IMR-90 (cell line): ENCODE results near the gene TYMS. TPM values are rescaled to one million over a fixed set of nuclear protein-coding genes. Genes with fewer than 3 reads are reported as not detected.

Source experiments
- ATAC-seq: fragments of 200-7000 bp; cut with Tn5 transposase; 2 replicates; pipeline ENCODE4 v1.9.1; 2020; ENCODE audit warnings: low read depth, mild to moderate bottlenecking, moderate library complexity
- BruUV-seq: library from RNA; stranded (reverse); fragments of 400-500 nt; replicated peaks from 2 replicates; lab custom pipeline; 2021; lab: Mats Ljungman, UMichigan
- CTCF ChIA-PET: fragments of 300-600 bp; formaldehyde crosslinking; extraction: SDS; loops from one replicate; lab custom pipeline; 2021; ENCODE audit warnings: antibody characterized with exemption; lab: Yijun Ruan, JAX
- POLR2A ChIA-PET: fragments of 300-600 bp; sonication (Branson Sonifier 250); formaldehyde crosslinking; loops from one replicate; lab custom pipeline; 2022; ENCODE audit warnings: antibody characterized with exemption; ENCODE audit not compliant: unreplicated experiment; lab: Charles Lee
- DNase-seq: peaks from one replicate; pipeline ENCODE4 v3.0.0; 2013
- H2AFZ ChIP-seq: replicated peaks from 2 replicates; pipeline ENCODE3; 2013; ENCODE audit warnings: low read length, mild to moderate bottlenecking; ENCODE audit not compliant: poor library complexity
- H2AK5ac ChIP-seq: 2 replicates; pipeline ENCODE4 v1.6.1; 2013; ENCODE audit warnings: low read depth, low read length, inconsistent platforms
- H2AK9ac ChIP-seq: replicated peaks from 2 replicates; pipeline ENCODE3; 2013; ENCODE audit warnings: mild to moderate bottlenecking, low read depth, low read length, moderate library complexity; ENCODE audit not compliant: poor library complexity
- H2BK120ac ChIP-seq: 2 replicates; pipeline ENCODE4 v1.6.1; 2013; ENCODE audit warnings: low read depth, low read length, inconsistent platforms
- H2BK15ac ChIP-seq: 3 replicates; pipeline ENCODE4 v1.6.1; 2013; ENCODE audit warnings: low read depth, low read length, inconsistent platforms
- H2BK20ac ChIP-seq: 2 replicates; pipeline ENCODE4 v1.6.1; 2013; ENCODE audit warnings: low read depth, mild to moderate bottlenecking, inconsistent platforms, low read length, moderate library complexity
- H2BK5ac ChIP-seq: 2 replicates; pipeline ENCODE4 v1.6.1; 2013; ENCODE audit warnings: mild to moderate bottlenecking, low read depth, low read length, inconsistent platforms; ENCODE audit not compliant: poor library complexity, severe bottlenecking
- H3K14ac ChIP-seq: replicated peaks from 2 replicates; pipeline ENCODE4 v1.6.1; 2013; ENCODE audit warnings: low read depth, low read length, inconsistent platforms
- H3K18ac ChIP-seq: 2 replicates; pipeline ENCODE4 v1.6.1; 2013; ENCODE audit warnings: low read depth, low read length, control low read depth
- H3K23ac ChIP-seq: 2 replicates; pipeline ENCODE4 v1.6.1; 2013; ENCODE audit warnings: low read depth, low read length, inconsistent platforms
- H3K27ac ChIP-seq: 2 replicates; pipeline ENCODE4 v1.5.1; 2013; ENCODE audit warnings: mild to moderate bottlenecking, control low read depth, low read length; ENCODE audit not compliant: insufficient read depth
- H3K27me3 ChIP-seq: 2 replicates; pipeline ENCODE4 v1.6.1; 2013; ENCODE audit warnings: low read length; ENCODE audit not compliant: control insufficient read depth, insufficient read depth
- H3K36me3 ChIP-seq: 2 replicates; pipeline ENCODE4 v1.6.1; 2013; ENCODE audit warnings: low read length, mixed read lengths; ENCODE audit not compliant: control insufficient read depth, insufficient read depth
- H3K4ac ChIP-seq: 2 replicates; pipeline ENCODE4 v1.6.1; 2013; ENCODE audit warnings: low read depth, low read length, inconsistent platforms
- H3K4me1 ChIP-seq: 2 replicates; pipeline ENCODE4 v1.6.1; 2013; ENCODE audit warnings: low read length, mixed read lengths; ENCODE audit not compliant: control insufficient read depth, insufficient read depth
- H3K4me2 ChIP-seq: 2 replicates; pipeline ENCODE4 v1.6.1; 2013; ENCODE audit warnings: low read depth, mild to moderate bottlenecking, control low read depth, low read length, moderate library complexity
- H3K4me3 ChIP-seq: 2 replicates; pipeline ENCODE4 v1.5.1; 2013; ENCODE audit warnings: low read depth, mild to moderate bottlenecking, control low read depth, low read length, moderate library complexity; ENCODE audit not compliant: insufficient read depth
- H3K56ac ChIP-seq: 2 replicates; pipeline ENCODE4 v1.6.1; 2013; ENCODE audit warnings: low read length, inconsistent platforms; ENCODE audit not compliant: insufficient read depth; ENCODE audit errors: extremely low read depth
- H3K79me1 ChIP-seq, 2 experiments: 2 replicates each; pipeline ENCODE4 v1.6.1; 2013; ENCODE audit warnings: low read length in 2 of 2, inconsistent platforms in 1 of 2, low read depth in 1 of 2
- H3K9ac ChIP-seq: 2 replicates; pipeline ENCODE4 v1.6.1; 2013; ENCODE audit warnings: low read depth, low read length, control low read depth
- H3K9me1 ChIP-seq: 2 replicates; pipeline ENCODE4 v1.6.1; 2013; ENCODE audit warnings: low read length, inconsistent platforms; ENCODE audit not compliant: insufficient read depth
- H3K9me3 ChIP-seq: 2 replicates; pipeline ENCODE4 v1.6.1; 2013; ENCODE audit warnings: low read length; ENCODE audit not compliant: control insufficient read depth, insufficient read depth
- H4K20me1 ChIP-seq: 2 replicates; pipeline ENCODE4 v1.6.1; 2013; ENCODE audit warnings: low read length, inconsistent platforms; ENCODE audit not compliant: insufficient read depth
- H4K5ac ChIP-seq: 2 replicates; pipeline ENCODE4 v1.6.1; 2013; ENCODE audit warnings: mild to moderate bottlenecking, low read depth, low read length, control low read depth
- H4K8ac ChIP-seq, 2 experiments: 2 replicates each; pipeline ENCODE4 v1.6.1; 2013; ENCODE audit warnings: low read depth in 2 of 2, low read length in 2 of 2, control low read depth in 1 of 2, inconsistent platforms in 1 of 2
- H4K91ac ChIP-seq: 2 replicates; pipeline ENCODE4 v1.6.1; 2013; ENCODE audit warnings: low read depth, low read length, inconsistent platforms; ENCODE audit not compliant: insufficient read depth
- BHLHE40 ChIP-seq: fragments of 150-350 bp; IDR thresholded peaks from 2 replicates; pipeline ENCODE4 v1.6.1; 2016; ENCODE audit warnings: mild to moderate bottlenecking, low read depth, low read length
- CEBPB ChIP-seq: IDR thresholded peaks from 2 replicates; pipeline ENCODE4 v1.6.1; 2012; ENCODE audit warnings: low read depth, low read length, improper control_type of control experiment
- CHD1 ChIP-seq: IDR thresholded peaks from 2 replicates; pipeline ENCODE4 v1.6.1; 2012; ENCODE audit warnings: low read depth, low read length, improper control_type of control experiment
- FOS ChIP-seq: fragments of 150-350 bp; IDR thresholded peaks from 2 replicates; pipeline ENCODE4 v1.6.1; 2016; ENCODE audit warnings: low read depth, low read length
- MAFK ChIP-seq: IDR thresholded peaks from 2 replicates; pipeline ENCODE4 v1.6.1; 2012; ENCODE audit warnings: low read depth, low read length, improper control_type of control experiment
- MAZ ChIP-seq: IDR thresholded peaks from 2 replicates; pipeline ENCODE4 v1.6.1; 2012; ENCODE audit warnings: low read depth, mild to moderate bottlenecking, low read length, improper control_type of control experiment, moderate library complexity, borderline replicate concordance
- MXI1 ChIP-seq: IDR thresholded peaks from 2 replicates; pipeline ENCODE4 v1.6.1; 2012; ENCODE audit warnings: low read depth, mild to moderate bottlenecking, low read length, moderate library complexity, borderline replicate concordance
- NFE2L2 ChIP-seq: fragments of 150-350 bp; IDR thresholded peaks from 2 replicates; pipeline ENCODE4 v1.6.1; 2016; ENCODE audit warnings: low read depth, mild to moderate bottlenecking, low read length
- POLR2A ChIP-seq: IDR thresholded peaks from 2 replicates; pipeline ENCODE4 v1.6.1; 2012; ENCODE audit warnings: mild to moderate bottlenecking, low read depth, low read length
- RAD21 ChIP-seq: IDR thresholded peaks from 2 replicates; pipeline ENCODE4 v1.6.1; 2012; ENCODE audit warnings: low read length, improper control_type of control experiment
- RCOR1 ChIP-seq: IDR thresholded peaks from 2 replicates; pipeline ENCODE4 v1.6.1; 2012; ENCODE audit warnings: mild to moderate bottlenecking, low read length, improper control_type of control experiment; ENCODE audit not compliant: insufficient replicate concordance
- RFX5 ChIP-seq: IDR thresholded peaks from 2 replicates; pipeline ENCODE4 v1.8.0; 2012; ENCODE audit warnings: low read depth, mild to moderate bottlenecking, low read length, moderate library complexity
- SMC3 ChIP-seq: fragments of 150-350 bp; IDR thresholded peaks from 2 replicates; pipeline ENCODE4 v1.6.1; 2016; ENCODE audit warnings: low read depth, mild to moderate bottlenecking, antibody characterized with exemption, low read length, moderate library complexity
- dilution Hi-C: fragments of 300-500 bp; cut with HindIII; formaldehyde crosslinking; loops from one replicate; pipeline ENCODE4 v1.14.3; 2018; ENCODE audit warnings: low sequenced_read_pairs; ENCODE audit not compliant: unreplicated experiment
- in situ Hi-C: fragments of 300-500 bp; cut with MboI; formaldehyde crosslinking; loops from 3 replicates; pipeline ENCODE4 v1.14.3; 2019; ENCODE audit warnings: low sequenced_read_pairs, inconsistent platforms, mixed read lengths
- intact Hi-C: fragments of 100-400 bp; cut with micrococcal nuclease; formaldehyde crosslinking; loops from 2 replicates; pipeline ENCODE4 v1.10.0; 2022
- polyA plus RNA-seq, 3 experiments: library from polyadenylated mRNA; depleted of rRNA; stranded (reverse); fragments of >200 nt; gene quantifications; 2 replicates each; pipeline ENCODE4 v1.2.3, GENCODE V29; 2012; ENCODE audit warnings: low replicate concordance in 1 of 3
- total RNA-seq: library from RNA; depleted of rRNA; stranded (reverse); fragments of >200 nt; gene quantifications from 2 replicates; pipeline ENCODE4 v1.2.3, GENCODE V29; 2012
- TF ChIP-seq, protein P1 (sequence below): conservative IDR thresholded peaks from 2 replicates; pipeline ENCODE4 v1.5.1; 2012; ENCODE audit warnings: mild to moderate bottlenecking, low read depth, low read length, improper control_type of control experiment
- TF ChIP-seq, protein P2 (sequence below): fragments of 150-350 bp; IDR thresholded peaks from 2 replicates; pipeline ENCODE4 v1.6.1; 2017; ENCODE audit warnings: mild to moderate bottlenecking, antibody characterized with exemption, low read length, low read depth
- TF ChIP-seq, protein P3 (sequence below): fragments of 150-350 bp; IDR thresholded peaks from 2 replicates; pipeline ENCODE4 v1.6.1; 2016; ENCODE audit warnings: low read depth, mild to moderate bottlenecking, low read length, moderate library complexity, borderline replicate concordance

TYMS gene
- total and polyA plus RNA-seq, 2 of the 4 experiments (the other 2 are of a cell fraction), result 28.3 to 92.2 TPM

DNA sequence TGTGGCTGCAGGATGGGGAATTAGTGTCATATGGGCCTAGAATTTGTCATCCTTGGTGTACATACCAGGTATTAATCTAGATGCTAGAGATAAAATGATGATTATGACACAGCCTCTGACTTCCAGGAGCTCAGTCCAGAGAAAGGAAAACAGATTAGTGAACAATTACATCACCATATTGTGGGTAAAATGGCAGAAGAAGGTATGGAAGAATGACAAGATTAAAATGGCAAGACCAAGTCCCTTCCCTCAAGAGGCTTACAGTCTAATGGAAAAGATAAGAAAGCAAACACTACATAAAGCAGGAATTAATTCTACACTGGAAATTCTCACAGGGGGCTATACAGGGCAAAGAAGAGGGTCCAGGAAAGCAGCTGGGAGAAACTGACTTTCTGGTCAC, 25.9 kb upstream of the TYMS start:
- no TSS peak for BruUV-seq
- dilution Hi-C loops, result no loop called here
- no peak overlapping the region for H3K4ac ChIP-seq
- H3K9ac ChIP-seq, result no peak overlapping the region
- ChIA-PET POLR2A (no interaction called here), CTCF (interaction anchor here (0.7 kb wide), 1 partner anchor 208 kb away, joined by 3 read pairs; no protein-coding TSS in a partner anchor)
- no peak overlapping the region for H2AFZ ChIP-seq
- H3K56ac ChIP-seq, result no peak overlapping the region
- no peak overlapping the region for H4K5ac ChIP-seq
- no peak overlapping the region for H2BK15ac ChIP-seq
- H3K18ac ChIP-seq, result no peak overlapping the region
- H4K91ac ChIP-seq, result no peak overlapping the region
- no peaks in the 10 kb centered on the region for H3K36me3 ChIP-seq
- 0 out of 2 replicates have a peak, but pooled peaks cover 3% of the 10 kb centered on the region for H3K9me1 ChIP-seq
- no peaks in the 10 kb centered on the region for H3K9me3 ChIP-seq
- H3K14ac ChIP-seq, result no peak overlapping the region
- TF ChIP-seq CHD1 (no peak), CEBPB (no peak), MAFK (no peak), BHLHE40 (no peak), MXI1 (no peak), RAD21 (no peak), RCOR1 (no peak), FOS (no peak), NFE2L2 (no peak), POLR2A (no peak), MAZ (no peak), RFX5 (no peak), SMC3 (no peak)
- TF ChIP-seq, protein P1, sequence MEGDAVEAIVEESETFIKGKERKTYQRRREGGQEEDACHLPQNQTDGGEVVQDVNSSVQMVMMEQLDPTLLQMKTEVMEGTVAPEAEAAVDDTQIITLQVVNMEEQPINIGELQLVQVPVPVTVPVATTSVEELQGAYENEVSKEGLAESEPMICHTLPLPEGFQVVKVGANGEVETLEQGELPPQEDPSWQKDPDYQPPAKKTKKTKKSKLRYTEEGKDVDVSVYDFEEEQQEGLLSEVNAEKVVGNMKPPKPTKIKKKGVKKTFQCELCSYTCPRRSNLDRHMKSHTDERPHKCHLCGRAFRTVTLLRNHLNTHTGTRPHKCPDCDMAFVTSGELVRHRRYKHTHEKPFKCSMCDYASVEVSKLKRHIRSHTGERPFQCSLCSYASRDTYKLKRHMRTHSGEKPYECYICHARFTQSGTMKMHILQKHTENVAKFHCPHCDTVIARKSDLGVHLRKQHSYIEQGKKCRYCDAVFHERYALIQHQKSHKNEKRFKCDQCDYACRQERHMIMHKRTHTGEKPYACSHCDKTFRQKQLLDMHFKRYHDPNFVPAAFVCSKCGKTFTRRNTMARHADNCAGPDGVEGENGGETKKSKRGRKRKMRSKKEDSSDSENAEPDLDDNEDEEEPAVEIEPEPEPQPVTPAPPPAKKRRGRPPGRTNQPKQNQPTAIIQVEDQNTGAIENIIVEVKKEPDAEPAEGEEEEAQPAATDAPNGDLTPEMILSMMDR, result no peak
- TF ChIP-seq, protein P2, sequence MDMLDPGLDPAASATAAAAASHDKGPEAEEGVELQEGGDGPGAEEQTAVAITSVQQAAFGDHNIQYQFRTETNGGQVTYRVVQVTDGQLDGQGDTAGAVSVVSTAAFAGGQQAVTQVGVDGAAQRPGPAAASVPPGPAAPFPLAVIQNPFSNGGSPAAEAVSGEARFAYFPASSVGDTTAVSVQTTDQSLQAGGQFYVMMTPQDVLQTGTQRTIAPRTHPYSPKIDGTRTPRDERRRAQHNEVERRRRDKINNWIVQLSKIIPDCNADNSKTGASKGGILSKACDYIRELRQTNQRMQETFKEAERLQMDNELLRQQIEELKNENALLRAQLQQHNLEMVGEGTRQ, result no peak
- TF ChIP-seq, protein P3, sequence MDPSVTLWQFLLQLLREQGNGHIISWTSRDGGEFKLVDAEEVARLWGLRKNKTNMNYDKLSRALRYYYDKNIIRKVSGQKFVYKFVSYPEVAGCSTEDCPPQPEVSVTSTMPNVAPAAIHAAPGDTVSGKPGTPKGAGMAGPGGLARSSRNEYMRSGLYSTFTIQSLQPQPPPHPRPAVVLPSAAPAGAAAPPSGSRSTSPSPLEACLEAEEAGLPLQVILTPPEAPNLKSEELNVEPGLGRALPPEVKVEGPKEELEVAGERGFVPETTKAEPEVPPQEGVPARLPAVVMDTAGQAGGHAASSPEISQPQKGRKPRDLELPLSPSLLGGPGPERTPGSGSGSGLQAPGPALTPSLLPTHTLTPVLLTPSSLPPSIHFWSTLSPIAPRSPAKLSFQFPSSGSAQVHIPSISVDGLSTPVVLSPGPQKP, result no peak
- no peak for DNase-seq
- no peak overlapping the region for H3K4me3 ChIP-seq
- H3K27me3 ChIP-seq, result peaks cover 3% of the 10 kb centered on the region
- intact Hi-C loops, result no loop called here
- no peak overlapping the region for H3K27ac ChIP-seq
- H2BK20ac ChIP-seq, result no peak overlapping the region
- H4K20me1 ChIP-seq, result no peaks in the 10 kb centered on the region
- in situ Hi-C loops, result no loop called here
- H2AK5ac ChIP-seq, result no peak overlapping the region
- no peak overlapping the region for H2BK120ac ChIP-seq
- H2BK5ac ChIP-seq, result no peak overlapping the region
- no peak overlapping the region for H3K4me2 ChIP-seq
- no peaks in the 10 kb centered on the region; the same call in 1 of the 2 replicates for H3K4me1 ChIP-seq
- H2AK9ac ChIP-seq, result no peak overlapping the region
- no peak overlapping the region for H4K8ac ChIP-seq
- no peak overlapping the region for H3K23ac ChIP-seq
- no peak for ATAC-seq
- H3K79me1 ChIP-seq, result no peaks in the 10 kb centered on the region
